ENCODE results near the gene CAPN8. TPM values are rescaled to one million over a fixed set of nuclear protein-coding genes. Genes with fewer than 3 reads are reported as not detected.
A peak's percentile ranks its signal among the peaks of the same experiment; 100 is the strongest.

CAPN8 gene
- total and polyA plus RNA-seq, 2 donors: 0.38 to 2.6 TPM

DNA sequence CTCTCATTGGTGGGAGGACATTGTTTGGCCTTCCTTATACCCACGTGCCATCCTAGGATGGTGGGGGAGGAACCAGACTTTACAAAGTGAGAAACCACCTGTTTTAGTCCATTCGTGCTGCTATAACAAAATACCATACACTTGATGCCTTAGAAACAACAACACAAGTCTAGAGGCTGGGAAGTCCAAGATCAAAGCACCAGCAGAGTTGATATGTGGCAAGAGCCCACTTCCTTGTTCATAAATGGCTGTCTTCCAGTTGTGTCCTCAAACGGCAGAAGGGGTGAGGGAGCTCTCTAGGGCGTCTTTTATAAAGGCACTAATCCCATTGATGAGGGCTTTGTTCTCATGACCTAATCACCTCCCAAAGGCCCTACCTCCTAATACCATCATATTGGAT lies 31.1 kb downstream of the CAPN8 start:
- H3K4me3 ChIP-seq (ENCODE audit: low read length in 2 of 2): no peak overlapping the region
- peaks cover 0 to under 1% of the 10 kb centered on the region in 2 donors for H3K9me3 ChIP-seq (ENCODE audit: control insufficient read depth in 2 of 2, insufficient read depth in 1 of 2, low read length in 1 of 2)
- H3K36me3 ChIP-seq (ENCODE audit: control insufficient read depth in 2 of 2, insufficient read depth in 2 of 2, low read length in 1 of 2): no peaks in the 10 kb centered on the region
- no peak for DNase-seq (ENCODE audit: low read depth in 6 of 9, low spot score in 9 of 9)
- WGBS: 92% methylated on average over 4 of the region's 4 CpGs
- no peaks in the 10 kb centered on the region for H3K27me3 ChIP-seq (ENCODE audit: control insufficient read depth in 2 of 2, insufficient read depth in 1 of 2, low read length in 1 of 2)
- H3K27ac ChIP-seq (ENCODE audit: low read depth in 1 of 2, low read length in 1 of 2): no peak overlapping the region
- no peaks in the 10 kb centered on the region for H3K4me1 ChIP-seq (ENCODE audit: control insufficient read depth in 2 of 2, insufficient read depth in 2 of 2, low read length in 2 of 2)

DNA sequence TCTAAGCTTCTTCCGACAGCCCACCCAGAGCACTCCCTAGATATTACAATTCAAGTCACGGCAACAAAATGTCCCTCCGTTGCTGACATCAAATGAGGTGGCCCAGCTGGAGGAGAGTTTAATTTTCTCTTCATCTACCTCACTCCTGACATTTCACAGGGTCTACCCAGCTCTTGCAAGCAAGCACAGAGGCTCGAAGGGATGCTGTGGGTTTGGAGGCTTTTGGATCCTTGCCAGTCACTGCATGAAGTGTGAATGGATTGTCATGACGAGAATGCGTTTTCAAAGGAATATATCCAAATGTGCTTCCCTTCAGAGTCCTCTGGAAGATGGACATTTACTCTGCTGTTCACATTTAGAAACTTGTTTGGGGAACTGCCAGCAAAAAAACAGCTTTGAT lies 33.5 kb downstream of the CAPN8 start:
- no peaks in the 10 kb centered on the region for H3K27me3 ChIP-seq (ENCODE audit: control insufficient read depth in 2 of 2, insufficient read depth in 1 of 2, low read length in 1 of 2)
- no peak overlapping the region for H3K27ac ChIP-seq (ENCODE audit: low read depth in 1 of 2, low read length in 1 of 2)
- WGBS: 67% methylated on average over 6 of the region's 6 CpGs
- no peaks in the 10 kb centered on the region for H3K9me3 ChIP-seq (ENCODE audit: control insufficient read depth in 2 of 2, insufficient read depth in 1 of 2, low read length in 1 of 2)
- no peak for DNase-seq (ENCODE audit: low read depth in 6 of 9, low spot score in 9 of 9)
- no peaks in the 10 kb centered on the region for H3K4me1 ChIP-seq (ENCODE audit: control insufficient read depth in 2 of 2, insufficient read depth in 2 of 2, low read length in 2 of 2)
- no peak overlapping the region for H3K4me3 ChIP-seq (ENCODE audit: low read length in 2 of 2)
- H3K36me3 ChIP-seq (ENCODE audit: control insufficient read depth in 2 of 2, insufficient read depth in 2 of 2, low read length in 1 of 2): no peaks in the 10 kb centered on the region

DNA sequence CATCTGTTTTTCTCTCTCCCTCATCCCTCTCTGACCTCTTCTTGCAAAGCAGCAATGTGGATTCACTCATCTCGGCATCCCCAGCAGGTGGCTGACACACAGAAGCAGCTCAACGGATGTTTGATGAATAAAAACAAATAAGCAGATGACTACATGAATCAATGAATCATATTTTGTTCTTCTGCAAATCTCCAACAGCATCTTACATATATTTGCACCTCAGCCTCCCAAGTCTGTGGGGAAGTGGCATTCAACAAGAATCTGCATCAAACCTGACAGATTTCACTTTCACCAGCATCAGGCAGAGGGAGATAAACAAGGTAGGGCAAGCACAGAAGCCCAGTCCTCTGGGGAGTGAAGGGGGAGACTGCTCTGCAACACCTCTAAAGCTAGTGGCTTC lies 34.0 kb downstream of the CAPN8 start:
- no peaks in the 10 kb centered on the region for H3K4me1 ChIP-seq (ENCODE audit: control insufficient read depth in 2 of 2, insufficient read depth in 2 of 2, low read length in 2 of 2)
- H3K27me3 ChIP-seq (ENCODE audit: control insufficient read depth in 2 of 2, insufficient read depth in 1 of 2, low read length in 1 of 2): no peaks in the 10 kb centered on the region
- H3K4me3 ChIP-seq (ENCODE audit: low read length in 2 of 2): no peak overlapping the region
- no peaks in the 10 kb centered on the region for H3K9me3 ChIP-seq (ENCODE audit: control insufficient read depth in 2 of 2, insufficient read depth in 1 of 2, low read length in 1 of 2)
- no peak for DNase-seq (ENCODE audit: low read depth in 6 of 9, low spot score in 9 of 9)
- H3K27ac ChIP-seq (ENCODE audit: low read depth in 1 of 2, low read length in 1 of 2): no peak overlapping the region
- H3K36me3 ChIP-seq (ENCODE audit: control insufficient read depth in 2 of 2, insufficient read depth in 2 of 2, low read length in 1 of 2): no peaks in the 10 kb centered on the region
- WGBS: 54% methylated on average over 2 of the region's 2 CpGs

DNA sequence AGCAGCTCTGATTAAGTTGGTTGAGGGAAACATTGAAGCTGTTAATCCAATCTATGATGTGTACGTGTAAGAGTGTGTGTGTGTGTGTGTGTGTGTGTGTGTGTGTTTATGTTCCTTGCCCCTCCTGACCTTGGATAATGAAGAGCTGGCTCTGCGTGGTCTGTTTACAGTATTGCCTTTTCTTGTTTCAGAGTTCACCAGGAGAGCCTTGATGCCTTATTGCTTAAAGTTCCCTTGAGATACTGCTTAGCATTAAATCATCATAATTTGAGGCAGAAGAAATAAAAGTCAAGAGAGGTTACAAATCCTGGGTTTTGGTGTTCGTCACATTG lies 36.4 kb downstream of the CAPN8 start:
- Histone ChIP-seq H3K4me3 (ENCODE audit: low read length in 2 of 2) (no peak overlapping the region), H3K9me3 (ENCODE audit: control insufficient read depth in 2 of 2, insufficient read depth in 1 of 2, low read length in 1 of 2) (no peaks in the 10 kb centered on the region)

GRCh38 chr1:223628233-223629125 lies 37.0 kb downstream of the CAPN8 start:
- WGBS: 74% methylated on average over 13 of the region's 13 CpGs
- H3K36me3 ChIP-seq (ENCODE audit: control insufficient read depth in 2 of 2, insufficient read depth in 2 of 2, low read length in 1 of 2): no peaks in the 10 kb centered on the region
- no peaks in the 10 kb centered on the region for H3K9me3 ChIP-seq (ENCODE audit: control insufficient read depth in 2 of 2, insufficient read depth in 1 of 2, low read length in 1 of 2)
- H3K4me1 ChIP-seq (ENCODE audit: control insufficient read depth in 2 of 2, insufficient read depth in 2 of 2, low read length in 2 of 2): no peaks in the 10 kb centered on the region
- no peak overlapping the region for H3K27ac ChIP-seq (ENCODE audit: low read depth in 1 of 2, low read length in 1 of 2)
- DNase-seq (ENCODE audit: low read depth in 6 of 9, low spot score in 9 of 9): peak in 7 of 9 donors; percentile 9 to 55 (median 25)
- H3K4me3 ChIP-seq (ENCODE audit: low read length in 2 of 2): no peak overlapping the region
- no peaks in the 10 kb centered on the region for H3K27me3 ChIP-seq (ENCODE audit: control insufficient read depth in 2 of 2, insufficient read depth in 1 of 2, low read length in 1 of 2)

More for the DNA sequence above, 36.4 kb downstream of the CAPN8 start:
- no peaks in the 10 kb centered on the region for H3K4me1 ChIP-seq (ENCODE audit: control insufficient read depth in 2 of 2, insufficient read depth in 2 of 2, low read length in 2 of 2)
- no peak overlapping the region for H3K27ac ChIP-seq (ENCODE audit: low read depth in 1 of 2, low read length in 1 of 2)
- no peaks in the 10 kb centered on the region for H3K27me3 ChIP-seq (ENCODE audit: control insufficient read depth in 2 of 2, insufficient read depth in 1 of 2, low read length in 1 of 2)
- no peaks in the 10 kb centered on the region for H3K36me3 ChIP-seq (ENCODE audit: control insufficient read depth in 2 of 2, insufficient read depth in 2 of 2, low read length in 1 of 2)
- DNase-seq (ENCODE audit: low read depth in 6 of 9, low spot score in 9 of 9): no peak
- 77% methylated on average over 3 of the region's 3 CpGs for WGBS

GRCh38 chr1:223622132-223622842 lies 43.2 kb downstream of the CAPN8 start:
- 91% methylated on average over 17 of the region's 17 CpGs for WGBS
- H3K4me3 ChIP-seq (ENCODE audit: low read length in 2 of 2): no peak overlapping the region
- H3K9me3 ChIP-seq (ENCODE audit: control insufficient read depth in 2 of 2, insufficient read depth in 1 of 2, low read length in 1 of 2): no peaks in the 10 kb centered on the region
- H3K27ac ChIP-seq (ENCODE audit: low read depth in 1 of 2, low read length in 1 of 2): no peak overlapping the region
- no peaks in the 10 kb centered on the region for H3K36me3 ChIP-seq (ENCODE audit: control insufficient read depth in 2 of 2, insufficient read depth in 2 of 2, low read length in 1 of 2)
- no peak for DNase-seq (ENCODE audit: low read depth in 6 of 9, low spot score in 9 of 9)
- H3K4me1 ChIP-seq (ENCODE audit: control insufficient read depth in 2 of 2, insufficient read depth in 2 of 2, low read length in 2 of 2): no peaks in the 10 kb centered on the region
- H3K27me3 ChIP-seq (ENCODE audit: control insufficient read depth in 2 of 2, insufficient read depth in 1 of 2, low read length in 1 of 2): no peaks in the 10 kb centered on the region

GRCh38 chr1:223621312-223621734 lies 44.2 kb downstream of the CAPN8 start:
- H3K4me1 ChIP-seq (ENCODE audit: control insufficient read depth in 2 of 2, insufficient read depth in 2 of 2, low read length in 2 of 2): no peaks in the 10 kb centered on the region
- H3K27me3 ChIP-seq (ENCODE audit: control insufficient read depth in 2 of 2, insufficient read depth in 1 of 2, low read length in 1 of 2): no peaks in the 10 kb centered on the region
- no peak overlapping the region for H3K27ac ChIP-seq (ENCODE audit: low read depth in 1 of 2, low read length in 1 of 2)
- peak in 1 of 9 donors; percentile 19 for DNase-seq (ENCODE audit: low read depth in 6 of 9, low spot score in 9 of 9)
- H3K4me3 ChIP-seq (ENCODE audit: low read length in 2 of 2): no peak overlapping the region
- no peaks in the 10 kb centered on the region for H3K9me3 ChIP-seq (ENCODE audit: control insufficient read depth in 2 of 2, insufficient read depth in 1 of 2, low read length in 1 of 2)
- 74% methylated on average over 10 of the region's 10 CpGs for WGBS
- H3K36me3 ChIP-seq (ENCODE audit: control insufficient read depth in 2 of 2, insufficient read depth in 2 of 2, low read length in 1 of 2): no peaks in the 10 kb centered on the region

DNA sequence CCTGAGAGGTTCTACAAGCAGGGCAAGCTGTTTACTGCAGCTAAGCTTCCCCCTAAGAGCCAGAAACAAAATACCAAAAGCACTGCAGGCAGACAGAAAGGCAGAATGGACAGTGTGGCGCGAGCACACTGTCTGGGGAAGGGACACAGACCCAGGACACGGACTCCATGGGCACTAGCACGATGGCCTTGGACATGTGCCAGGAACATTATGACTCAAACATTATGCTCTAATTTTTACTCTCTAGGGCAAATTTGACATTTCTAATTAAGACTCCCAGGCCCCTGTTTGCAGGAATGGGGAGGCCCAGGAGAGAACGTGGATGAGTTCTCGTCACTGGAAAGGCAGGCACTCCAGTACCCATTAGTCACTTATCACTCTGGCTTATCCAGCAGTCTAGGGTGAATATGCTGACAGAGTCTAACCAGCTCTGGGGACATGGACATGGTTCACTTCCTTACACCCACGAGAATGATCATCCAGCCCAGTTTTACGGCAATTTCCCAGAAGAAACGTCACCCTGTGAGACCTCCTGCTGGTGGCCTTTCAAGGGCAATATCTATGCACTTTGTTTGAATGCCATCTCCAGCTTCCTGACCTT lies 45.1 kb downstream of the CAPN8 start:
- H3K4me3 ChIP-seq (ENCODE audit: low read length in 2 of 2): no peak overlapping the region
- H3K27me3 ChIP-seq (ENCODE audit: control insufficient read depth in 2 of 2, insufficient read depth in 1 of 2, low read length in 1 of 2): no peaks in the 10 kb centered on the region
- no peaks in the 10 kb centered on the region for H3K4me1 ChIP-seq (ENCODE audit: control insufficient read depth in 2 of 2, insufficient read depth in 2 of 2, low read length in 2 of 2)
- no peaks in the 10 kb centered on the region for H3K36me3 ChIP-seq (ENCODE audit: control insufficient read depth in 2 of 2, insufficient read depth in 2 of 2, low read length in 1 of 2)
- no peak for DNase-seq (ENCODE audit: low read depth in 6 of 9, low spot score in 9 of 9)
- H3K9me3 ChIP-seq (ENCODE audit: control insufficient read depth in 2 of 2, insufficient read depth in 1 of 2, low read length in 1 of 2): no peaks in the 10 kb centered on the region
- no peak overlapping the region for H3K27ac ChIP-seq (ENCODE audit: low read depth in 1 of 2, low read length in 1 of 2)
- WGBS: 89% methylated on average over 9 of the region's 9 CpGs

GRCh38 chr1:223618680-223619079 lies 46.8 kb downstream of the CAPN8 start:
- no peak overlapping the region for H3K4me3 ChIP-seq (ENCODE audit: low read length in 2 of 2)
- no peaks in the 10 kb centered on the region for H3K4me1 ChIP-seq (ENCODE audit: control insufficient read depth in 2 of 2, insufficient read depth in 2 of 2, low read length in 2 of 2)
- no peaks in the 10 kb centered on the region for H3K36me3 ChIP-seq (ENCODE audit: control insufficient read depth in 2 of 2, insufficient read depth in 2 of 2, low read length in 1 of 2)
- H3K27ac ChIP-seq (ENCODE audit: low read depth in 1 of 2, low read length in 1 of 2): no peak overlapping the region
- H3K9me3 ChIP-seq (ENCODE audit: control insufficient read depth in 2 of 2, insufficient read depth in 1 of 2, low read length in 1 of 2): no peaks in the 10 kb centered on the region
- H3K27me3 ChIP-seq (ENCODE audit: control insufficient read depth in 2 of 2, insufficient read depth in 1 of 2, low read length in 1 of 2): no peaks in the 10 kb centered on the region
- DNase-seq (ENCODE audit: low read depth in 6 of 9, low spot score in 9 of 9): no peak
- WGBS: 95% methylated on average over 5 of the region's 5 CpGs
